GM18520 (cell line): ENCODE measurements around the gene TMEM184A.

Experiments used
- ATAC-seq: cut with Tn5 transposase; IDR thresholded peaks from one replicate; pipeline ENCODE4 v1.9.1; 2021; ENCODE audit not compliant: unreplicated experiment

TMEM184A gene

GRCh38 chr7:1569016-1569415 lies 13.0 kb upstream of the TMEM184A start:
- no peak for ATAC-seq

- ATAC-seq = no peak
Observed at GRCh38 chr7:1567896-1568510, 12.0 kb upstream of the TMEM184A start.

DNA sequence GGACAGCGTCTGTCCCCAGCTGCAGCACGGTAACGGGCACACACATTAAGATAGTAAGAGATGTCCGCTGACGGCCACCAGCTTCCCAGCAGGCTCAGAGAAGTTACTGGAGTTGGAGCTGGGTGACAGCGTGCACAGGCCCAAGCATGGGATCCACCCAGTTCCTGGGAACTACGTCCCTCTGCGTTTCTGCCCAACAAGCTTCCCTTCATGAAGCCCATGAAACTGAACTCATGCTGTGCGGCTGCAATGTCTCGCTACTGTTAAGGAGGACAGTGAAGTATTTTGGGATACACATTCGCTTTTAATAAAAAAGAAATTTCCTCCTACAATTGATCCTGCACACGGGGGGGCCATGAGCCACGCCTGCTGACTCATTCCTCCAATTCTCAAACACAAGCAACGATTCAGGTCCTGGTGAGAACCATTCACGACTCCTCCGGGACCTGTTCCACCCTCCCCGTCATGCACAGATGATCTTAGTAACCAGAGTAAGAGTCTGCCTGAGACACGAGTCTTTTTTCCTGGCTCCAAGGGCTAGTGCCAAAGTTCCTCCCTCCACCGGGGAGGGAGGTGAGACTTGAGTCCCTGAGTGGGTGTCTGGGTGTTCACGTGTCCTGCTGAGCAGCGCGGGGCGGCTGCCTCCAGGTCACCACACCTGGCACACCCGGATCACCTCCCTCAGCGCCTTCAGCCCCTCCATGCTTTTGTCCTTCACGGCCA lies 11.2 kb upstream of the TMEM184A start:
- ATAC-seq = no peak

- no peak for ATAC-seq
Observed at GRCh38 chr7:1566687-1567048, 10.7 kb upstream of the TMEM184A start.

DNA sequence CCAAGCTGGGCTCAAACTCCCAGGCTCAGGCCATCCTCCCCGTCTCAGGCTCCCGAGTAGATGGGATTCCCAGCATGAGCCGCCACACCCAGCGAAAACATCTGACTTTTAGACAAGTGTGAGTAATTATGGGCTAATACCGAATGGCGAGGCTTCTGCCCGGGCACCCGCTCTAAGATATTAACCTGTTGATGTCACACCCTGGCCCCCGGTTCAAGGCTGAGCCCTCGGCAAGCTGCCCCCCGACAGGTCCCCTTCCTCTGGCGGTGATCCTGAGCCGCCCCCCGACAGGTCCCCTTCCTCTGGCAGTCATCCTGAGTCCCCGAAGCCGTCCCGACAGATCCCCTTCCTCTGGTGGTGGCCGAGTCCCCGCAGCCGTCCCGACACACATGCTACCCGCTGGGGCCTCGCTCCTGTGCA lies 8.6 kb upstream of the TMEM184A start:
- ATAC-seq = no peak

DNA sequence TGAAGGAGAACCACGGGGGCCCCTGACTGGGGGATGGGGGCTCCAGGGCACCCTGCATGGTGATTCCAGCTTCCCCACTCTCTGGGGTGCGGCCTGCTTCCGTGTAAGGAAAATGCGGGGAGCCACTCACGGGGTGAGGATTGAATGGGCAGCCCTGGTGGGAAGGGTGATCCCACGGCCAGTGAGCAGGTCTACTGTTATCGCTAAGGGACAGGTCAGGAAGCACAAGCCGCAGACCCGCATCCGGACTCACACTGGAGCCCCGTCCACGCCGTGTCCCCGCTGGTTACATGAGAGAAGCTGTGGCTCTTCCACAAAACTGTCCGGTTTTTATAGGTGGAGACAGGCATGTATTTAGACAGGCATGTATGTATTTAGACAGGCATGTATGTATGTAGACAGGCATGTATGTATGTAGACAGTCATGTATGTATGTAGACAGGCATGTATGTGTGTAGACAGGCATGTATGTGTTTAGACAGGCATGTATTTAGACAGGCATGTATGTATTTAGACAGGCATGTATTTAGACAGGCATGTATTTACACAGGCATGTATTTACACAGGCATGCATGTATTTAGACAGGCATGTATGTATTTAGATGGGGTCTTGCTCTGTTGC lies 8.1 kb upstream of the TMEM184A start:
- no peak for ATAC-seq

DNA sequence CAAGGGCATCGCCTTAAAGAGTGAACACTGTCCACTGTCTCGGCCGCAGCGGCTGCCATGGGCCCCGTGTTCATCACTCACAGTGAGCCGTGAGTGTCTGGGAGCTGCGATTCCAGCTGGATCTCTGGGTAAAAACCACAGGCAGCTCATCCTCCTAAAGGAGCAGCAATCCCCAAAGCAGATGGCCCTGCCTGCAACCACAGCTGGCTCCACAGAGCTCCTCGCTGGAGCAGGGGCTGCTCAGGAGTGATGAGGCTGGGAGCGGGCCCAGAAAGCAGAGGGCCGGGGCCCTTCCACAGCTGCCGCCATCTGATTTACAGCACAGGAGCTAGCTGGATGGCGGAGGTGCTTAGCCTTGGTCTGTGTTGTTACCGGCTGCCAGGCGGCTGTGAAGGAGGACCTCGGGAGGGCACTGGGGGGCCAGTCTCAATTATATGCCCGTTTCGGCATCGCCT lies 6.6 kb upstream of the TMEM184A start:
- no peak for ATAC-seq

- no peak for ATAC-seq
Observed at GRCh38 chr7:1562116-1562515, 6.1 kb upstream of the TMEM184A start.

- no peak for ATAC-seq
Observed at GRCh38 chr7:1561036-1561940, 5.3 kb upstream of the TMEM184A start.

DNA sequence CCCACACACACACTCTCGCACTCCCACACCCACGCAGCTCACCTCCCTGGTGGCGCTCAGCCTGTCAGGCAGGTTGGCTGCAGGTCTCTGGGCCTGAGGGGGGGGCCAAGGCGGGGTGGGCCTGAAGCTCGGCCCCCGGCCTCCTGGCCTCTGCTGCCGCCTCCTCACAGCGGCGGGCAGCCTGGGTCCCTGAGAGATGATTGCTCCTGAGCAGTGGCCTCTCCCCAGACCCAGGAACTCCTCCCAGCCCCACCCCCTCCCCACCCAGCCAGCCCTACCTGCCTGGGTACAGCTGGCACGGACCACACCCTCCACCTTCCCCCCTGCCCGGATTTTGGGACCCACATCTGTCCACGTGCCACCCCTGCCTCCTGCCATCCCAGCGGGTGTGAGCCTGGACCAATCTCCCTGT lies 4.6 kb upstream of the TMEM184A start:
- no peak for ATAC-seq

DNA sequence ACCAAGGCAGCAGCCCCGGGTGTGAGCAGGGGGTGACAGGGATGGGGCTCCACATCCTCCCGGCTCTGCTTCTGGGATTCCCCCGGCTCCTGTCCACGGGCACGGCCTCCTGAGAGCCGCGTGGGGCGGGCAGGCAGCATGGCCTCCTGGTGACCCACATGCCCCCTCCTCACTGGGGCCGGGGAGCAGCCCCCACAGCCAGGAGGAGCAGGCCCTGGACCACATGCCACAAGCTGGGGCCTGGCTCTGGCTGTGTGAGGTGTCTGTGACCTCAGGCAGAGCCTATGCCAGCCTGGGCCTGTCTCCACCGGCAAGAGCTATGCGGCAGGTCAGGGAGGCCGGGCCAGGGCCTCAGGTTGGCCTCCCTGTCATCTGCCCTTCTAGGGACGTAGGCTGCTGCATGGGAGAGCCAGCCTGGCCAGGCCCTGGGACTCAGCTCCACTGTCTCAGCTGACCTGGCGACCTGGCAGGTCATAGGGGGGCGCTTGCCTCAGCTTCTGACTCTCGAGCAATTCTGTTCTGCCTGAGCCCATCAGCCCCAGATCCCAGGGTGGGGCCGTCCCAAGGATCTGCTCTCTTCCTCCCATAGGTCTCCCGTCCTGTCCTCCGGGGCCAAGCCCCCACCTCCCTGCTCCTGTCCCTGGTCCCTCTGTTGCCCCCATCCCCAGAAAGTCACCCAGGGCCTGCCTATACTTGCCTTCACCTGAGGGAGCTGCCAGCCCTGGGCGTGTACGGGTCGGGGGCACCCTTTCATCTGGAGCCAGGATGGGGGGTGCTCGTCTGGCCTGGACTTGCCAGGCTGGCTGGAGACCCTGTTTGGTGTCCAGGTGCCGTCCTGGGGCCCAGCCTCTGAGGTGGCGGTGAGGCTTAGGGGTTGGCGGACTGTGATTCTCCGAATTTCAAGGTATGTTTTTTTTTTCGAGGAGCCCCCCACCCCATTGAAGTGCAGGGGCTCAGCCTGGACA lies 3.9 kb upstream of the TMEM184A start:
- no peak for ATAC-seq

- no peak for ATAC-seq
Observed at GRCh38 chr7:1558841-1559625, 3.0 kb upstream of the TMEM184A start.

GRCh38 chr7:1558181-1558811 lies 2.3 kb upstream of the TMEM184A start:
- ATAC-seq = no peak

- no peak for ATAC-seq
Observed at GRCh38 chr7:1557771-1558170, 1.8 kb upstream of the TMEM184A start.

DNA sequence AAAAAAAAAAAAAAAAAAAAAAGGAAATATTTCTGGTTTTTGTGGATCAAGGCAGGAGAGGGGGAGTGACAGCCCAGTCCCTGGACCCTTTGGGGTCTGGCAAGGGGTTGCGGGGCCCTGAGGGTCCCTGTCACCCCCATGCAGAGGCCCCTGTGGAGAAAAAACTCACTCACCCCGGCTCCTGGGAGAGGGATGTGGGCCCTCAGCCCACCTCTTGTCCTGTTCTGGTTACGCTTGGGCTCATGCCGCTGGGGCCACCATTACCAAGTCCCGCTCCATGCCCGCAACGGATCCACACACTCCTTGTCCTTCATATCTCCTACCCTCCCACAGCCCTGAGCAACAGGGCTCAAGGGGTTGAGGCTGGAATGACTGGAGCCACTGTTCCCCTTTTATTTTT lies 1.0 kb upstream of the TMEM184A start:
- no peak for ATAC-seq

- no peak for ATAC-seq
Observed at GRCh38 chr7:1555046-1555812, 776 bp downstream of the TMEM184A start.

- no peak for ATAC-seq
Observed at GRCh38 chr7:1554333-1555045, 1.5 kb downstream of the TMEM184A start.
